ENCODE measurements around the gene DPM3. TPM values are rescaled to one million over a fixed set of nuclear protein-coding genes. Genes with fewer than 3 reads are reported as not detected.

Gene DPM3
- total and polyA plus RNA-seq, 2 experiments from 2014 or later, result 96.3 to 121 TPM

DNA sequence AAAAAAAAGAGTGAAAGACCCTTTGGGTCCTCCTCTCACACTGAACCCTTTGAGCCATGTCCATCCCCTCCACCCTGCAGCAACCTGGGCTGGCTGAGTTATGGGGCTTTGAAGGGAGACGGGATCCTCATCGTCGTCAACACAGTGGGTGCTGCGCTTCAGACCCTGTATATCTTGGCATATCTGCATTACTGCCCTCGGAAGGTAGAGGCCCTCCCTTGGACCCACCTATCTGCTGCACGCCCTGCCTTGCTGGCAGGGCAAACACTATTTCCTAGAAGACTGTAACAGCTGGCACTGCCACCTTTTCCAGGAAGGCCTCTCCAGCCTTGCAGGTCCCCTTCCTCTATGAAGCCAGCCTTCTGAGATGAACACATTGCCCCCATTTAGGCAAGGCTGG is 3.6 kb downstream of the DPM3 start:
- no peaks in the 10 kb centered on the region for H3K9me2 ChIP-seq (replicated peaks; ENCODE audit: insufficient read depth)
- H4K20me1 ChIP-seq (ENCODE audit: insufficient read depth, poor library complexity, severe bottlenecking), result no peaks in the 10 kb centered on the region
- H2AFZ ChIP-seq, result no peak overlapping the region
- H3K4me3 ChIP-seq, result peak overlapping the region; percentile 40
- no peak for TF ChIP-seq EZH2phosphoT487 (IDR thresholded peaks at IDR 0.05; ENCODE audit: low read depth, severe bottlenecking, unreplicated experiment)
- TF ChIP-seq, protein P1, sequence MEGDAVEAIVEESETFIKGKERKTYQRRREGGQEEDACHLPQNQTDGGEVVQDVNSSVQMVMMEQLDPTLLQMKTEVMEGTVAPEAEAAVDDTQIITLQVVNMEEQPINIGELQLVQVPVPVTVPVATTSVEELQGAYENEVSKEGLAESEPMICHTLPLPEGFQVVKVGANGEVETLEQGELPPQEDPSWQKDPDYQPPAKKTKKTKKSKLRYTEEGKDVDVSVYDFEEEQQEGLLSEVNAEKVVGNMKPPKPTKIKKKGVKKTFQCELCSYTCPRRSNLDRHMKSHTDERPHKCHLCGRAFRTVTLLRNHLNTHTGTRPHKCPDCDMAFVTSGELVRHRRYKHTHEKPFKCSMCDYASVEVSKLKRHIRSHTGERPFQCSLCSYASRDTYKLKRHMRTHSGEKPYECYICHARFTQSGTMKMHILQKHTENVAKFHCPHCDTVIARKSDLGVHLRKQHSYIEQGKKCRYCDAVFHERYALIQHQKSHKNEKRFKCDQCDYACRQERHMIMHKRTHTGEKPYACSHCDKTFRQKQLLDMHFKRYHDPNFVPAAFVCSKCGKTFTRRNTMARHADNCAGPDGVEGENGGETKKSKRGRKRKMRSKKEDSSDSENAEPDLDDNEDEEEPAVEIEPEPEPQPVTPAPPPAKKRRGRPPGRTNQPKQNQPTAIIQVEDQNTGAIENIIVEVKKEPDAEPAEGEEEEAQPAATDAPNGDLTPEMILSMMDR (IDR thresholded peaks at IDR 0.05; ENCODE audit: poor library complexity), result no peak
- TF ChIP-seq EZH2 (IDR thresholded peaks at IDR 0.05; ENCODE audit: borderline replicate concordance), result no peak
- H3K9me3 ChIP-seq (ENCODE audit: low read depth), result no peaks in the 10 kb centered on the region
- H3K79me2 ChIP-seq, result peaks cover 37% of the 10 kb centered on the region
- no peaks in the 10 kb centered on the region for H3K36me3 ChIP-seq (replicated peaks; ENCODE audit: insufficient read depth, low read depth)
- peak overlapping the region; percentile 99 for H3K27ac ChIP-seq
- H3K27me3 ChIP-seq, result no peaks in the 10 kb centered on the region
- 54% methylated on average over 6 of the region's 6 CpGs for WGBS (ENCODE audit: low lambda C conversion rate, missing lambda C conversion rate)
- DNase-seq (ENCODE audit: low spot score), result no peak
- peaks cover 34% of the 10 kb centered on the region for H3K4me1 ChIP-seq (ENCODE audit: insufficient read depth)
- H3K4me2 ChIP-seq, result peak overlapping the region; percentile 81

- H3K9me3 ChIP-seq (ENCODE audit: low read depth), result no peaks in the 10 kb centered on the region
- H3K4me1 ChIP-seq (ENCODE audit: insufficient read depth), result peaks cover 37% of the 10 kb centered on the region
Observed at GRCh38 chr1:155135415-155136028, 4.8 kb downstream of the DPM3 start, which contains the start of gene SLC50A1. Gene SLC50A1, plus strand, starts transcription at chr1:155135852. Its CDS starts 60 bp downstream, at chr1:155135912.

GRCh38 chr1:155134880-155135414 is 5.4 kb downstream of the DPM3 start:
- no peaks in the 10 kb centered on the region for H3K36me3 ChIP-seq (replicated peaks; ENCODE audit: insufficient read depth, low read depth)
- H3K4me2 ChIP-seq, result peak overlapping the region; percentile 81
- no peaks in the 10 kb centered on the region for H3K9me3 ChIP-seq (ENCODE audit: low read depth)
- no peaks in the 10 kb centered on the region for H3K27me3 ChIP-seq
- 11% methylated on average over 18 of the region's 18 CpGs for WGBS (ENCODE audit: low lambda C conversion rate, missing lambda C conversion rate)
- peak overlapping the region; percentile 46 for H3K4me3 ChIP-seq
- no peaks in the 10 kb centered on the region for H3K9me2 ChIP-seq (replicated peaks; ENCODE audit: insufficient read depth)
- H4K20me1 ChIP-seq (ENCODE audit: insufficient read depth, poor library complexity, severe bottlenecking), result no peaks in the 10 kb centered on the region
- H3K79me2 ChIP-seq, result peaks cover 53% of the 10 kb centered on the region
- H3K4me1 ChIP-seq (ENCODE audit: insufficient read depth), result peaks cover 37% of the 10 kb centered on the region
- TF ChIP-seq, protein P1 (IDR thresholded peaks at IDR 0.05; ENCODE audit: poor library complexity), result no peak
- TF ChIP-seq EZH2 (IDR thresholded peaks at IDR 0.05; ENCODE audit: borderline replicate concordance), result no peak
- TF ChIP-seq EZH2phosphoT487 (IDR thresholded peaks at IDR 0.05; ENCODE audit: low read depth, severe bottlenecking, unreplicated experiment), result no peak
- peak; percentile 97 for DNase-seq (ENCODE audit: low spot score)
- no peak overlapping the region for H2AFZ ChIP-seq
- peak overlapping the region; percentile 99 for H3K27ac ChIP-seq

More at GRCh38 chr1:155135415-155136028, 4.8 kb downstream of the DPM3 start, which contains the start of gene SLC50A1:
- Histone ChIP-seq H3K4me2 (peak within 1 kb of the TSS; percentile 81), H3K36me3 (replicated peaks; ENCODE audit: insufficient read depth, low read depth) (no peaks in the 10 kb centered on the region), H3K9me2 (replicated peaks; ENCODE audit: insufficient read depth) (no peaks in the 10 kb centered on the region), H4K20me1 (ENCODE audit: insufficient read depth, poor library complexity, severe bottlenecking) (no peaks in the 10 kb centered on the region), H3K79me2 (peaks cover 49% of the 10 kb centered on the region), H3K27me3 (no peaks in the 10 kb centered on the region), H3K27ac (peak within 1 kb of the TSS; percentile 99), H2AFZ (peak within 1 kb of the TSS; percentile 66), H3K4me3 (peak within 1 kb of the TSS; percentile 46)
- DNase-seq (ENCODE audit: low spot score), result peak; percentile 99
- TF ChIP-seq EZH2 (IDR thresholded peaks at IDR 0.05; ENCODE audit: borderline replicate concordance) (no peak), EZH2phosphoT487 (IDR thresholded peaks at IDR 0.05; ENCODE audit: low read depth, severe bottlenecking, unreplicated experiment) (no peak)
- TF ChIP-seq, protein P1 (IDR thresholded peaks at IDR 0.05; ENCODE audit: poor library complexity), result no peak
- under 1% methylated on average over 34 of the region's 52 CpGs for WGBS (ENCODE audit: low lambda C conversion rate, missing lambda C conversion rate)
